Activated T-cell treated with anti-CD3 and anti-CD28 coated beads for 24 hours (primary cell): ENCODE measurements around the gene RLIM.
"Not testable (repeated sequence)": the region's sequence is repeated elsewhere in the genome, so short reads cannot be mapped to it uniquely, and the experiment has no call there.

Experiments
- DNase-seq: peaks from one replicate; pipeline ENCODE4 v3.0.0-alpha.2; 2020; ENCODE audit warnings: low read depth

Gene RLIM, protein sequence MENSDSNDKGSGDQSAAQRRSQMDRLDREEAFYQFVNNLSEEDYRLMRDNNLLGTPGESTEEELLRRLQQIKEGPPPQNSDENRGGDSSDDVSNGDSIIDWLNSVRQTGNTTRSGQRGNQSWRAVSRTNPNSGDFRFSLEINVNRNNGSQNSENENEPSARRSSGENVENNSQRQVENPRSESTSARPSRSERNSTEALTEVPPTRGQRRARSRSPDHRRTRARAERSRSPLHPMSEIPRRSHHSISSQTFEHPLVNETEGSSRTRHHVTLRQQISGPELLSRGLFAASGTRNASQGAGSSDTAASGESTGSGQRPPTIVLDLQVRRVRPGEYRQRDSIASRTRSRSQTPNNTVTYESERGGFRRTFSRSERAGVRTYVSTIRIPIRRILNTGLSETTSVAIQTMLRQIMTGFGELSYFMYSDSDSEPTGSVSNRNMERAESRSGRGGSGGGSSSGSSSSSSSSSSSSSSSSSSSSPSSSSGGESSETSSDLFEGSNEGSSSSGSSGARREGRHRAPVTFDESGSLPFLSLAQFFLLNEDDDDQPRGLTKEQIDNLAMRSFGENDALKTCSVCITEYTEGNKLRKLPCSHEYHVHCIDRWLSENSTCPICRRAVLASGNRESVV

DNA sequence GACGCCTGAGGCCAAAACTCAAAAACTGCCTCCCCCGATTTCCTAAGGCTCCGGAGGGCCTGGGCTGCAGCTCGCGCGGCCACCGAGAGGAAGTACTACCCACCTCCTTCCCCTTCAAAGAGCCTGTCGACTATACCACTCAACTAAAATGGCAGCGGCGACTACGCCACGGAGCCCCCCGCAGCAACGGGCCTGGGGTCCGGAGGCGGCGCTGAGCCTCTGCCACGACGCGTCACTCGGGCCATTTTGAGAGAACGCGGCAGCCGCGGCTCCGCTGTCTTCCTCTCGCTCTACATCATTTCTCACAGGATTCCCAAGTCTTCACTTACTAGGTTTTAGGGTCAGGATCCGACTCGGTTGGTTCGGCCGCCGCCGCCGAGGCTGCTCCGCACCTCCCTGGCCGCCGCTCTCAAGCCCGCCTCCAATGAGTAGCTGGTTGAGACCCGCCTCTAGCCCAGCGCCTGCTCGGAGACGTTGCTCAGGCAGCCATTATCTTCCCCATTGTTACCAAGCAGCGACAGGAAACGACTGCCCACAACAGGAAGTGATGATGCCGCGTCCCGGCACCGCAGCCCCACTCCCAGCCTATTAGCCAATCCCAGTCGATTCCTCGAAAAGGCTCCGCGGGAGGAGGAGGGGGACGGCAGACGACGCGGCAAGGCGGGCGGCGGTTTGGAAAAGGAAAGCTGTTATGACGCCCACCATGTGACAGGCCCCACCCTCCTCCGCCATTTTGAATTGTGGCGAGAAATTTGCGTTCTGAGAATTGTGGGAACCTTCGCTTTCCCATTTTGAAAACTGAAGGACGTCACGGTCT lies at the start of gene RLIM:
Gene RLIM (minus strand): TSS at position 532 of the 817 bp plus-strand sequence. CDS start 18,647 bp downstream, outside the sequence.
- peak; percentile 86 for DNase-seq

DNA sequence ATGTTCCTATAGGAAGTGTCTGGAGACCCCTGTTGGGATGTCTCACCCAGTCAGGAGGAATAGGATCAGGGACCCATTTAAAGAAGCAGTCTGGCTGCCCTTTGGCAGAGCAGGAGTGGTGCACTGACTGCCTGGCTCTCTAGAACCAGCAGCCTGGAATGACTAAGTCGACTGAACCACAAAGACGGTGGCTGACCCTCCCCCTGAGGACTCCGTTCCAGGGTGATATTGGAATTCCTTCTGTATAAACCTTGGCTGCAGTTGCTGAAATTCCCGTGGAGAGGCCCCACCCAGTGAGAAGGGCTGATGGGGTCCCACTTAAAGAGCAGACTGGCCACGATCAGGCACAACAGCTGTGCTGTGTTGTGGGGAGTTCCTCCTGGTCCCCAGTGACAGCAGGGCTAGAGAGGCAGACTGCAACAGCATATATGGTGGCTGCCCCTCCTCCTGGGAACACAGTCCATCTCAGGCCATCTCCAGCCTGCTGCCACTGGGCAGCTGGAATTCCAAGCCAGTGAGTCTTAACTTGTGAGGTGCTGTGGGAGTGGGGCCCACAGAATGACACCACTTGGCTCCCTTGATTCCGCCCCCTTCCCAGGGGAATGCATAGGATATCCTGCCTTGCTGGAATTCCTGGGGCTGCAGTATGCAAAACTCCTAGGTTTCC lies 41.8 kb upstream of the RLIM start:
- no peak for DNase-seq

DNA sequence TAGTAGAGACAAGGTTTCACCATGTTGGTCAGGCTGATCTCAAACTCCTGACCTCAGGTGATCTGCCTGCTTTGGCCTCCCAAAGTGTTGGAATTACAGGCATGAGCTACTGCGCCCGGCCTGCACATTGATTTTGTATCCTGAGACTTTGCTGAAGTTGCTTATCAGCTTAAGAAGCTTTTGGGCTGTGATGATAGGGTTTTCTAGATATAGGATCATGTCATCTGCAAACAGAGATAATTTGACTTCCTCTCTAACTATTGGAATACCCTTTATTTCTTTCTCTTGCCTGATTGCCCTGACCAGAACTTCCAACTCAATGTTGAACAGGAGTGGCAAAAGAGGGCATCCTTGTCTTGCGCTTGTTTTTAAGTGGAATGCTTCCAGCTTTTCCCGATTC lies 40.5 kb upstream of the RLIM start:
- DNase-seq, result not testable (repeated sequence)

DNA sequence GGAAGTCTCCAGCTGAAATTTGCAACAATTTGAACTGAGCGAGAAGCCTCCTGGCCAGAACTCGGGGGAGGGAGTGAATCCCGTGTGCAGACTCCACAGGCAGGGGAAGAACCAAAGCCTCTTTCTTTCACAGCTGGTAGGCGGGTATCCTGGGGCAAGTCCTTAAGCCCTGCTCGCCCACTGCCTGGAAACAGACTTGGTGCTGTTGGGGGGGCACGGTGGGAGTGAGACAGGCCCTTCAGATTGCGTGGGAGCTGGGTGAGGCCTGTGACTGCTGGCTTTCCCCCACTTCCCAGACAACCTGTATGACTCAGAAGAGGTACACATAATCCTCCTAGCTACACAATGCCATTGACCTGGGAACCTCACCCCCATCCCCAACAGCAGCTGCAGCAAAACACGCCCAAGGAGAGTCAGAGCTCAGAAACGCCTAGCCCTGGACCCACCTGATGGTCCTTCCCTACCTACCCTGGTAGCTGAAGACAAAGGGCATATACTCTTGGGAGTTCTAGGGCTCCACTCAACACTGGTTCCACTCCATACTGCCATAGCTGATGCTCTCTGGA lies 22.4 kb upstream of the RLIM start:
- DNase-seq, result no peak

DNA sequence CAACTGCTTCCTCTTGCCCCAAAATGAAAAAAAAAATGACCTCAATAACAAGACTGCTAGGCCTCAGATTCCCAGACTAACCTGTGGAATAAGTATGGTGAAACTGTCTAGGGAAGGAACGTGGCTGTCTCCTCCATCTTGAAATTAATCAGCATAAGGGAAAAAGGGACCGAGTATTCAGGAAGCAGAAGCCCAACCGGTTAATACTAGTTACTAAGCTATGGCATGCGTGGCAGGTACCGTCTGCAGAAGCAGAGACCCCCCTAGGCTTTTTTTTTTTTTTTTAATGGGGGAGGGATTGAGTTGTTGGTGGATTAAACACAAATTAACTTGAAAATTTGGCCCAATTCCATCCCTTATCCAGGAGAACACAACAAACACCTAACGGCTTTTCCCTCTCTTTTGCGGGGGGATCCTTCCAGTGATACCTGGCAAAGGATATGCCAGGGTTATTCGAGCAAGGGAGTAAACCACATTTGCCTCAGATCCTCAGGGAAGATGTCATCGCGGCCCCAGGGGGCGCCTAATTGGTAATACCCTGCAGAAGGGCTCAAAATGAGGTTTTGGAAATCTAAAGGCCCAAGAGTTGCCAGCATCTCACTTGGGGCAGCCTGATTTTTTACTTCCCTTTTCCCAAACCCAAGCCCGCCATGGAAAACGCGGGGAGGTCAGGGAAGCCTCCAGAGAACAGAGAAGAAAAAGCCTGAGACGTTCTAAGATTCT lies 893 bp downstream of the RLIM start:
- DNase-seq, result no peak

DNA sequence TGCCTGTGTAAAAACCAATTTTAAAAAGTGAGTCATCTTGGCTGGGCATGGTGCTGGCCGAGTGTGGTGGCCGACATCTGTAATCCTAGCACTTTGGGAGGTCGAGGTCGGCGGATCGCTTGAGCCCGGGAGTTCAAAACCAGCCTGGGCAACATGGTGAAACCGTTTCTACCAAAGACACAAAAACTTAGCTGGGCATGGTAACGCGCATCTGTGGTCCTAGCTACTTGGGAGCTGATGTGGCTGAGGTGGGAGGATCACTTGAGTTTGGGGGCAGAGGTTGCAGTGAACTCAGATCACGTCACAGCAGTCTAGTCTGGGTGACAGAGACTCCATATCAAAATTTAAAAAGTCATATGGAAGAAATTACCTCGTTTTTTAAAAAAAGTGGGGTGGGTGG lies 7.6 kb downstream of the RLIM start:
- no peak for DNase-seq

DNA sequence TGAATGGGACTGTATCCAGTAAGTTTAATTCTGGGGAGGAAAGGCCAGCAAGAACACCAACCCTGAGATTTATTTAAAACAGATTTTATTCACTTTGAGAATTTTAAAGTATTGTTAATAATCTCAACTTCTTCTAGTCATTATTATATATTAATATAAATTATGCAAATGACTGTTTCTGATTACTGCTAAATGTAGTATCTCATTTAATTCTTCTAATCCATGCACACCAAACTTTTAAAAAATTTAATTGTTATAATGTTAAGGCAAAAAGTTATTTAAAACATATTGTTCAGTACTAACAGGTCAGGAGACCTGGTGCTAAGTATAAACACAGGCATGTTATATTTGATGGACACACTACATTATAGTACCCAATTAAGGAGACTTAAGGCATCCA lies 8.1 kb downstream of the RLIM start:
- DNase-seq, result no peak

DNA sequence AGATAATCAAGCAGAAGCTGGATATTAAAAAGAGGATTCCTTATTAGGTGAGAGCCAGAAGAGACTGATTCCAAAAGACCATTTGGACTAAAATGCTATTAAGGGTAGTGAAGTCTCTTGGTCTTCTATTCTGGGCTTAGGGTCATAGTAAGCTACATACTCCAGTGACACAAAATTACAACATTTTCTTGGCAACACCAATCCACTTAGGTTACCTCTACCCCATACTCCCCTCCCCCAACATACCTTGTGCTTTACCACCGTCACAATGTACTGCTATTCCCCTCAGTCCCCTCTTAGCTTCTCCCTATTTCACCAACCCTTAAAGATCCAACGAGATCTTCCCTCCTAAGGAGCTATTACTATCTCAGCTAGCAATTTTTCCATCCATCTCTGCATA lies 11.4 kb downstream of the RLIM start:
- no peak for DNase-seq

DNA sequence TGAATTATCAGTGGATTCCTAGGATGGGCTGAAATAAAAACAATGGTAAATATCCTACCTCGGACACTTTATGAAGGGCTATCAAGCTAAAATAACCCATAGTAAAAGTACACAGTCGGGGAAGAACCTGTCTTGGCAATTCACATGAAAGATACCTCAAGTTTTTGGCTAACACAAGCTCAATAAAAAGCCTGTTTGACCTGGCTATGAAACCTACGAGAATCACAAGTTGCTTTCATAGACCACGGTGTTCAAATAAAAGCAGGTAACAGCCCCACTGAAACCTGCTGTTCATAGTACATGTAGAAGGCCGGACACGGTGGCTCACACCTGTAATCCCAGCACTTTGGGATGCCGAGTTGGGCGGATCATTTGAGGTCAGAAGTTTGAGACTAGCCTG lies 12.3 kb downstream of the RLIM start:
- DNase-seq, result no peak

DNA sequence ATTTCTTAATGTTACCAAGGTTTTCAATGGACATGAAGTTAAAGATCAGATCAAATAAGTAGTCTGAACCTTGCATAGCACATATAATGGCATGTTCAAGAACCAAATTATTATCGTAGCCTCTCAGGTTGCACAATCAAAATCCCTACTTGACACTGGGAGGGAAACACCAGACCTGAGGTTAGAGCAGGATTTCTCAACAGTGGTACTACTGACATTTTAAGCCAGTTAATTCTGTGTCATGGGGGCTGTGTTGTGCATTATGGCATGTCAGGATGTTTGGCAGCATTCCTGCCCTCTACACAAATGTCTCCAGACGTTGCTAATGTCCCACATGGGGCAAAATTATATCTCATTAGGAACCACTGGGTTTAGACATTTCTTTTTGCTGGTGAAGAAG lies 20.8 kb downstream of the RLIM start:
- no peak for DNase-seq

DNA sequence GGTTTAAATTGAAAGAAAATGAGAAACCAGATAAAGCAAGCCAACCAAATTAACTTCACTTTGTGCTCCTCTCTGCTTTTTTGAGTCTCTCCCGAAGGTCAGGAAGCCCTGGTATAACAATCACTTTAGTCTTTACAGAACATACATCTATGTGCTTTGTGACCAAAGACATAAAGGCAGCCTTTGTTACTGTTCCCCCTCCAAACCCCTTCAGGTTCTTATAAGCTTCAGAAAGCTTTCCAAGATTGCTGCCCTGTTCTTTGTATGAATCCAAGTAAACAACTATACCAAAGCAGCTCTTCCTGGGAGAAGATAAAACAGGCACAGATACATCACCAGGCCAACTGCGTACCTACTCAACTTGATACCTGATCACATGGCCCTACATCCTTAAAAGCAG lies 28.7 kb downstream of the RLIM start:
- DNase-seq, result no peak

DNA sequence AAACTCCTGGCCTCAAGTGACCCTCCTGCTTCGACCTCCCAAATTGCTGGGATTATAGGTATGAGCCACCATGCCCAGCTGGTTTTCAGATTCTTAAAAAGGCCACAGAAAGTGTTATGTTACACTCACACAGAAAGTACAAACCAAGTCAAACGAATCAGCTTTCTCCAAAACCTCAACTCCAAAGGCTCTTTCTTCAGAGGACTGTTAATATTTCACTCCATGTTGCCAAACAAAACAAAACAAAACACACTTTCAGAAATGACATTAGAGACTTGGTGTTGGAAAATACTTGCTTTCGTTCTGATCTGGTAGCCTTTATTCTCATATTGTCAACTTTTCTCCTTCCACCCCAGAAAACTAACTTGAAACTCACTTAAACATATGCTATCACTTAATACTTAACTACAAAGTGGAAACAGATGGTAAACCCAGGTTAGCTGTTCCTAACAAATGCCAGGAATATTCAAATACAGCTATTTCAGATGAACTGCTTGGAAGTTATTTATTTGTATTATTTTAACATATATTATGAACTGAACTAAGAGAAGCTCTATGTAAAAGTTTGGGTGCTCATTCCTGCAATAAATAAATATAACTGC lies 34.7 kb downstream of the RLIM start:
- DNase-seq, result no peak

DNA sequence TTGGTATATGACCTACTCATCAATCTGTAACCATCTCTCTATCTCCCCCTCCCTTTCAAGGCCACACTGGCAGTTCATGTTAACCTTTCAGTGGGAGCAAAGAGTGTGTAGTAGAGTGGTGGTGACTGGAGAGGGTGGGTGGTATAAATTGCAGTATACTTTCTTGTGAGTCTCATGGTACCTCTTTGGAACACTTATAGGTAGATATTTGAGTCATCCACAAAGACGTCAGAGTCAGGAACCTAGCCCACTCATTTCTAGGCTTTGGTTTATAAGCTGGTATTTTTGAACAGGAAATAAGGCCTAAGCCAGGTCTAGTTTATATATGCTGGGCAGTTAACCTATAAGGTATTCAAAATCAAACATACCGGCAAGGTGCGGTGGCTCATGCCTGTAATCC lies 36.3 kb downstream of the RLIM start:
- DNase-seq, result no peak

DNA sequence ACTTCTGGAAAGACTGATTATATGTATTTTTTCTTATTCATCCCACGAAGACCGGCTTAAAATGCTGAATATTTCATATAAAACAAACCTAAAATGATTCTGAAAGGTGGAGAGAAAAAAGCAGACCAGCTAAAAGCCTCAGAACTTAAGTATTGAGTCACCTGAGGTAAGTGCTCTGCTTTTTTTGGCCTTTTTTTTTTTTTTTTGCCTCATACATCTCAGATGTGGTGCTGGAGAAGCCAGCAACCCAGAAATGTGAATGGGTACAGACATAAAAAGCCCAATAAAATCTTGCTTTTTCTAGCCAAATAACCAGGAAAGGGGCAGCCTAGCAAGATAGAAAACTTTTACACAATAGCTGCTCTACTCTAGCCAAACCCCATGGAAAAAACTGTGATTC lies 57.0 kb downstream of the RLIM start:
- no peak for DNase-seq

DNA sequence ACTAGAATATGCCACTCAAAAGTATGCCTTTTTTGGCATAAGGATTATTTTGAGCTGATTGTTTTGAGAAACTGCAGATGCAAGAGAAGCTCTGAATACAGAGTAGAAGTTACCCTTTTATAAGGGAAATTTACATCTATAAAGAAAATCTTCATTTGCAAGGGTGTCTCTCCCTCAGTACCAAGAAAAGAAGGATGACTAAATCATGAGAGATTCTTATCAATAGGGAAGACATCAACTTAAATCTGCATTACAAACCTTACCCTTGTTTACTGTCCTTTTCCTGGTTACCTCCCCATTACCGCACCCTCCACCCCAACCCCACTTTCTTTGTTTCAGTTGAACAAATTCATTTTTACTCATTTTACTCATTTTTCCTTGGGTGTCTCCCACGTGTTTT lies 62.5 kb downstream of the RLIM start:
- no peak for DNase-seq

DNA sequence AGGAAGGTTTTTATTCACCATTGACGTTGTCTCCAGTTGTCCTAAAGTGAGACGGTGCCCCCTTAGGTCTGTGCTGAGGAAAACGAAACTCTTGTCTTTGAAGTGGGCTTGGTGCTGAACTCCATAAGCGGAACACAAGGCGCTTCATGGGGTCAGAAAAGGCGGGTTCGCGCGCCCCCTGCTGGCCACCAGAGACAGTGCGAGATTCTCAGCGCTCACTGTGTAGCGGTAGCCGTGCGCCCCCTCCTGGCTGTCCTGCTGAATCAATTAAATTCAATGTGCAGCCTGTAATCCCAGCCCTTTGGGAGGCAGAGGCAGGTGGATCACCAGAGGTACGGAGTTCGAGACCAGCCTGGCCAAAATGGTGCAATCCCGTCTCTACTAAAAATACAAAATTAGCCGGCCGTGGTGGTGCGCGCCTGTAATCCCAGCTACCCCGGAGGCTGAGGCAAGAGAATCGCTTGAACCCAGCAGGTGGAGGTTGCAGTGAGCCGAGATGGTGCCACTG lies 64.1 kb downstream of the RLIM start:
- DNase-seq, result peak; percentile 72

DNA sequence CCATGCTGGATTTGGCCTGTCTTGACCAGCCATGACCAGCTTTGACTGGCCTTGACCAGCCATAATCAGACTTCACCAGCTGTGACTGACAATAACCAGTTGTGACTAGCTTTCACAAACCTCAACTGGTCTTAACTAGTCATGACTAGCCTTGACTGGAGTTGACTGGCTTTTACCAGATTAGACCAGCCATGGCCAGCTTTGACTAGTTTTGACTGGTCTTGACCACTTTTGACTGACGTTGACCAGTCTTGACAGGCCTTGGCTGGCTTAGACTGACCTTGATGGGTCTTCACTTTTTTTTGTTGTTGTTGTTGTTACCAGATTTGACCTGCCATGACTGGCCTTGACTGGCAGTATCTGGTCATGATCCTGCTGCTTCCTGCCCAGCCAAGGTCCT lies 67.4 kb downstream of the RLIM start:
- no peak for DNase-seq

DNA sequence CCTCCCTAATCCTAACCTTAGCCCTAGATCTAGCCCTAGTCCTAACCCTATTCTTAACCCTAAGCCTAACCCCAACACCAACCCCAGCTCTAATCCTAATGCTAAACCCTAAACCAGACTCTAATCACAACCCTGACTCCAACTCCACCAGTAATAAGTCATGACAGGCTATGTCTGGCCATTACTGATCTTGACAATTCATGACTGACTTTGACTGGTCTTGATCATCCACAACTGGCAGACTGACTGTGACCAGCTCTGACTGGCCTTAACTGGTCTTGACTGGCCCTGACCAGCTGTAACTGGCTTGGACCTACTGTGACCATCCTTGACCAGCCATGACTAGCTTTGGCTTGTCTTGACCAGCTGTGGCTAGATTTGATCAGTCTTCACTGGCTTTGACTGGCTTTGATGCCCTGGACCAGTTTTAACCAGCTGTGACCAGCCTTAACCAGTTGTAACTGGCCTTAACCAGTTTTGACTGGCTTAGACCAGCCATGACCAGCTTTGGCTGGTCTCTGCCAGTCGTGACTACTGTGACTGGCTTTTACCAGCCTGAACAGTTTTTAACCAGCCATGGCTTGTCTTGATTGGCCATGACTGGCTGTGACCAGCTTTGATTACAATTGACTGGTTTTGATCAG lies 68.4 kb downstream of the RLIM start:
- no peak for DNase-seq

DNA sequence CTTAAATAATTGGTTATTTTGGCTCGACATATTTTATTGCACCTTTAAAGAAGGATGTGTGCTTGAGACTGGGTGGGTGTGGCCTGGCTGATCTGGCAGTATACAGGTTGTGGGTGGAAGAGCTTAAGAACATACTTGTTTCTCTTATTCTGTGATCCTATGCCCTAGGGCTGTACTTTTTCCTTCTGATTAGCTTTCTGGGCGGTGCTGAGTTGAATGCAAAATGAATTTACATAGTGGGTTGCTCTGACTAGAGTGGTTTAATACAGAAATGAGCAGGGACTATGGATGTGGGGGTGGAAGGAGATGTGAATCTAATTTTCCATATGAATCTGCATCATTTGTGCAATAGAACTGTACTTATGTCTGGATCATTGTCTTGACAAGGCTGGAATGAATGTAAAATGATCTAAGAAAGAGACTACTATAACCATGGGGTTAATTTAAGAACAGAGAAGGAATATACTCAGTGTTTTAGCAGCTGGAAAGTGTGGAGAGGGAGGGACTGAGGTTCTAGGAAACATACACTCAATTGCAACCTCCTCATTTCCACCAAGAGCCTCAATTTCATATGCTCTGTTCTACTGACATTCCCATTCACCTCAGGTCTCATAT lies 73.7 kb downstream of the RLIM start:
- no peak for DNase-seq
